ENCODE results near the gene ADAMTS17. TPM values are rescaled to one million over a fixed set of nuclear protein-coding genes. Genes with fewer than 3 reads are reported as not detected.
A peak's percentile ranks its signal among the peaks of the same experiment; 100 is the strongest.

The ADAMTS17 gene
- total RNA-seq, 1 donor from 2014 or later, result 1.5 TPM

GRCh38 chr15:100383302-100384107 lies 41.7 kb upstream of the ADAMTS17 start:
- Histone ChIP-seq H3F3A (ENCODE audit: low read depth) (no peaks in the 10 kb centered on the region), H3K27ac (no peak overlapping the region), H3K27me3 (no peaks in the 10 kb centered on the region), H2AFZ (replicated peaks) (peak overlapping the region; percentile 2), H3K79me2 (ENCODE audit: low read depth) (no peaks in the 10 kb centered on the region), H3K4me1 (no peaks in the 10 kb centered on the region), H3K4me2 (no peak overlapping the region), H3K36me3 (no peaks in the 10 kb centered on the region), H3K9me3 (ENCODE audit: low read depth) (peaks cover 17% of the 10 kb centered on the region), H3K4me3 (no peak overlapping the region), H3K9ac (no peak overlapping the region), H4K20me1 (ENCODE audit: low read depth) (no peaks in the 10 kb centered on the region)
- Mint-ChIP-seq H3K9me3 (peaks cover 39% of the 10 kb centered on the region), H3K36me3 (peaks cover 2% of the 10 kb centered on the region), H3K27me3 (ENCODE audit: insufficient read depth, low read depth) (peaks cover 14% of the 10 kb centered on the region), H3K4me1 (no peaks in the 10 kb centered on the region), H3K27ac (no peak overlapping the region), H3K4me3 (no peak overlapping the region)
- TF ChIP-seq EZH2 (IDR thresholded peaks at IDR 0.05) (no peak), EZH2phosphoT487 (IDR thresholded peaks at IDR 0.05) (no peak)
- TF ChIP-seq, protein P1, sequence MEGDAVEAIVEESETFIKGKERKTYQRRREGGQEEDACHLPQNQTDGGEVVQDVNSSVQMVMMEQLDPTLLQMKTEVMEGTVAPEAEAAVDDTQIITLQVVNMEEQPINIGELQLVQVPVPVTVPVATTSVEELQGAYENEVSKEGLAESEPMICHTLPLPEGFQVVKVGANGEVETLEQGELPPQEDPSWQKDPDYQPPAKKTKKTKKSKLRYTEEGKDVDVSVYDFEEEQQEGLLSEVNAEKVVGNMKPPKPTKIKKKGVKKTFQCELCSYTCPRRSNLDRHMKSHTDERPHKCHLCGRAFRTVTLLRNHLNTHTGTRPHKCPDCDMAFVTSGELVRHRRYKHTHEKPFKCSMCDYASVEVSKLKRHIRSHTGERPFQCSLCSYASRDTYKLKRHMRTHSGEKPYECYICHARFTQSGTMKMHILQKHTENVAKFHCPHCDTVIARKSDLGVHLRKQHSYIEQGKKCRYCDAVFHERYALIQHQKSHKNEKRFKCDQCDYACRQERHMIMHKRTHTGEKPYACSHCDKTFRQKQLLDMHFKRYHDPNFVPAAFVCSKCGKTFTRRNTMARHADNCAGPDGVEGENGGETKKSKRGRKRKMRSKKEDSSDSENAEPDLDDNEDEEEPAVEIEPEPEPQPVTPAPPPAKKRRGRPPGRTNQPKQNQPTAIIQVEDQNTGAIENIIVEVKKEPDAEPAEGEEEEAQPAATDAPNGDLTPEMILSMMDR (IDR thresholded peaks at IDR 0.05), result peak; percentile 55
- peak; percentile 45 for DNase-seq (ENCODE audit: low spot score)

DNA sequence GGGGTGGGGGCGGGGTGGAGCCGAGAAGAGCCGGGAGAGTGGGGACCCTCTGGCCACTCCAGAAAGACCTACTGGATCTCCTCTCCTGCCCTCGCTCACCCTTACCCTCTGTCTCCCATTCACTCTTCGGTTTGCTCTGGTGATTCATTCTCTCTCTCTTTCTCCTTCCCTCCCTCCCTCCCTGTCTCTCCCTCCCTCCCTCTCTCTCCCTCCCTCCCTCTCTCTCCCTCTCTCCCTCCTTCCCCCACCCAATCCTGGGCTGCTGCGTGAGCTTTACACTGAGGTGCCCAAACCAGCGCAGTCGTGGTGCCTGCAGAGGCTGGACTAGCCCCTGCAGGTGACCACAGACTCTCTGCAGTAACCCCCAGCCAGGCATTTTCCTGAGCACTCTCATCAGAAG lies 32.2 kb upstream of the ADAMTS17 start:
- peaks cover 37% of the 10 kb centered on the region for H3K27me3 ChIP-seq
- H3K79me2 ChIP-seq (ENCODE audit: low read depth), result no peaks in the 10 kb centered on the region
- no peaks in the 10 kb centered on the region for H4K20me1 ChIP-seq (ENCODE audit: low read depth)
- H3K27ac Mint-ChIP-seq, result no peak overlapping the region
- H3K4me1 ChIP-seq, result no peaks in the 10 kb centered on the region
- H3K27me3 Mint-ChIP-seq (ENCODE audit: insufficient read depth, low read depth), result peaks cover 32% of the 10 kb centered on the region
- H3K9me3 Mint-ChIP-seq, result peaks cover 23% of the 10 kb centered on the region
- peaks cover 3% of the 10 kb centered on the region for H3K4me1 Mint-ChIP-seq
- no peak overlapping the region for H3K27ac ChIP-seq
- H2AFZ ChIP-seq (replicated peaks), result no peak overlapping the region
- no peak for DNase-seq (ENCODE audit: low spot score)
- peak overlapping the region; percentile 55 for H3K4me3 ChIP-seq
- TF ChIP-seq, protein P1 (IDR thresholded peaks at IDR 0.05), result no peak
- TF ChIP-seq EZH2phosphoT487 (IDR thresholded peaks at IDR 0.05), result no peak
- no peak for TF ChIP-seq EZH2 (IDR thresholded peaks at IDR 0.05)
- H3K4me3 Mint-ChIP-seq, result peak overlapping the region; percentile 57
- H3K36me3 Mint-ChIP-seq, result peaks cover 1% of the 10 kb centered on the region
- H3F3A ChIP-seq (ENCODE audit: low read depth), result no peaks in the 10 kb centered on the region
- no peaks in the 10 kb centered on the region for H3K9me3 ChIP-seq (ENCODE audit: low read depth)
- H3K36me3 ChIP-seq, result no peaks in the 10 kb centered on the region
- H3K4me2 ChIP-seq, result peak overlapping the region; percentile 78
- H3K9ac ChIP-seq, result no peak overlapping the region

- H3K9me3 Mint-ChIP-seq, result peaks cover 23% of the 10 kb centered on the region
- Histone ChIP-seq H3K27ac (no peak overlapping the region), H3K27me3 (peaks cover 37% of the 10 kb centered on the region), H3K9me3 (ENCODE audit: low read depth) (no peaks in the 10 kb centered on the region), H3K4me2 (peak overlapping the region; percentile 78), H3K36me3 (no peaks in the 10 kb centered on the region), H3K4me1 (no peaks in the 10 kb centered on the region), H3F3A (ENCODE audit: low read depth) (no peaks in the 10 kb centered on the region), H3K4me3 (peak overlapping the region; percentile 55), H3K9ac (no peak overlapping the region), H4K20me1 (ENCODE audit: low read depth) (no peaks in the 10 kb centered on the region), H2AFZ (replicated peaks) (peak overlapping the region; percentile 97), H3K79me2 (ENCODE audit: low read depth) (no peaks in the 10 kb centered on the region)
- H3K27ac Mint-ChIP-seq, result no peak overlapping the region
- DNase-seq (ENCODE audit: low spot score), result peak; percentile 32
- H3K4me1 Mint-ChIP-seq, result peaks cover 3% of the 10 kb centered on the region
- H3K4me3 Mint-ChIP-seq, result no peak overlapping the region
- peaks cover 32% of the 10 kb centered on the region for H3K27me3 Mint-ChIP-seq (ENCODE audit: insufficient read depth, low read depth)
- peaks cover 1% of the 10 kb centered on the region for H3K36me3 Mint-ChIP-seq
- TF ChIP-seq EZH2phosphoT487 (IDR thresholded peaks at IDR 0.05) (peak; percentile 63), EZH2 (IDR thresholded peaks at IDR 0.05) (peak; percentile 61)
- TF ChIP-seq, protein P1 (IDR thresholded peaks at IDR 0.05), result no peak
Measured at GRCh38 chr15:100373120-100373896, 31.5 kb upstream of the ADAMTS17 start.

Data from neural progenitor cell (in vitro differentiated cells).